Retinal pigment epithelial cell (primary cell): ENCODE results near the gene PTRHD1.

Source experiments
- DNase-seq: peaks from one replicate; pipeline ENCODE4 v3.0.0-alpha.2; 2010; ENCODE audit warnings: low read depth
- H3K4me3 ChIP-seq: 2 replicates; pipeline ENCODE4 v1.5.1; 2011; ENCODE audit warnings: mild to moderate bottlenecking, low read length, control low read depth, moderate library complexity
- CTCF ChIP-seq: conservative IDR thresholded peaks from 2 replicates; pipeline ENCODE4 v1.5.1; 2011; ENCODE audit warnings: low read depth, low read length, control low read depth, inconsistent platforms

PTRHD1 gene

GRCh38 chr2:24747299-24747698 is 45.9 kb downstream of the PTRHD1 start:
- no peak for DNase-seq
- H3K4me3 ChIP-seq, result no peak overlapping the region
- TF ChIP-seq CTCF, result no peak

GRCh38 chr2:24745825-24746224 is 47.4 kb downstream of the PTRHD1 start:
- DNase-seq, result no peak
- no peak for TF ChIP-seq CTCF
- H3K4me3 ChIP-seq, result no peak overlapping the region

GRCh38 chr2:24744356-24744755 is 48.8 kb downstream of the PTRHD1 start:
- no peak overlapping the region for H3K4me3 ChIP-seq
- no peak for TF ChIP-seq CTCF
- DNase-seq, result no peak

GRCh38 chr2:24743924-24744323 is 49.3 kb downstream of the PTRHD1 start:
- no peak for DNase-seq
- H3K4me3 ChIP-seq, result no peak overlapping the region
- TF ChIP-seq CTCF, result no peak

- TF ChIP-seq CTCF, result no peak
- H3K4me3 ChIP-seq, result no peak overlapping the region
- no peak for DNase-seq
Measured at GRCh38 chr2:24742730-24743129, 50.5 kb downstream of the PTRHD1 start.

- no peak overlapping the region for H3K4me3 ChIP-seq
- no peak for TF ChIP-seq CTCF
- DNase-seq, result no peak
Measured at GRCh38 chr2:24740142-24740541, 53.0 kb downstream of the PTRHD1 start.
